GM18873 (cell line): ENCODE results near the gene RALGAPA2.

Source experiments
- ATAC-seq: cut with Tn5 transposase; IDR thresholded peaks from one replicate; pipeline ENCODE4 v1.9.1; 2021; ENCODE audit warnings: mild to moderate bottlenecking, moderate library complexity, moderate number of reproducible peaks; ENCODE audit not compliant: unreplicated experiment, low FRiP score

The RALGAPA2 gene

DNA sequence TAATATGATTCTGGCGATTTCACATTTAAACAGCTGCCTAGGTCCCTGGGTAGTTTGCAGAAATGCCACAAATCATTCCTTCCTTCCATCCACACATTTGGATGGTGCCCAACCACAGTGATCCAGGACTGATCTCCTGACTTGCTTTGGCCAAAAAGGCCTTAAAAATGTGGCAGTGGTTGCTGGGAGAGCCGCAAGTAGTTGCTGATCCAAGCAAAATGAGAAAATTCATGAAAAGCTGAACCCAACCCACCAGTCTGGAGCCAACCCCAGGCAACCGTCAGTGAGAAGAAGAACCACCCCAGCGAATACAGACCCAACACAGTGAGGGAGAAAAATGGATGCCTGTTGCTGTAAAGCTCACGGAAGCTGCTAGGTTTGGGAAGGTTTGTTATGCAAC, 25.1 kb downstream of the RALGAPA2 start:
- no peak for ATAC-seq

DNA sequence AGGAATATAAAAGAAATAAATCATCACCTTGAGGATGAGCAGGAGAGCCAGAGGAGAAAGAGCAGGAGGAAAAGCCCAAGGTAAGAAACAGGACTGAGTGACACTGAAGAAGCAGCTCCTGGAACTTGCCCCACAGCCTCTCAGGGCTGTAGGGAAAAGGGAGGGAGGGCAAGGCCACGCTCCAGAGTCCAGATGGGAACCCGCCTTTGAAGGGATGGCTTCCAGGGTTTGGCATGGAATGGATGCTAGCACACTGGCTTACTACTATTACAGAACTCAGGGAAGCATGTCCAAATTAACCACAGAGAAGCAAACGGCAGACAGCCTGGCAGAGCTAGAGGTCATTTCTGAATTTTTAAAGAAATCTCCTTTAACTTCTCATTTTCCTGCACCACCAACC, 26.8 kb downstream of the RALGAPA2 start:
- ATAC-seq, result no peak

DNA sequence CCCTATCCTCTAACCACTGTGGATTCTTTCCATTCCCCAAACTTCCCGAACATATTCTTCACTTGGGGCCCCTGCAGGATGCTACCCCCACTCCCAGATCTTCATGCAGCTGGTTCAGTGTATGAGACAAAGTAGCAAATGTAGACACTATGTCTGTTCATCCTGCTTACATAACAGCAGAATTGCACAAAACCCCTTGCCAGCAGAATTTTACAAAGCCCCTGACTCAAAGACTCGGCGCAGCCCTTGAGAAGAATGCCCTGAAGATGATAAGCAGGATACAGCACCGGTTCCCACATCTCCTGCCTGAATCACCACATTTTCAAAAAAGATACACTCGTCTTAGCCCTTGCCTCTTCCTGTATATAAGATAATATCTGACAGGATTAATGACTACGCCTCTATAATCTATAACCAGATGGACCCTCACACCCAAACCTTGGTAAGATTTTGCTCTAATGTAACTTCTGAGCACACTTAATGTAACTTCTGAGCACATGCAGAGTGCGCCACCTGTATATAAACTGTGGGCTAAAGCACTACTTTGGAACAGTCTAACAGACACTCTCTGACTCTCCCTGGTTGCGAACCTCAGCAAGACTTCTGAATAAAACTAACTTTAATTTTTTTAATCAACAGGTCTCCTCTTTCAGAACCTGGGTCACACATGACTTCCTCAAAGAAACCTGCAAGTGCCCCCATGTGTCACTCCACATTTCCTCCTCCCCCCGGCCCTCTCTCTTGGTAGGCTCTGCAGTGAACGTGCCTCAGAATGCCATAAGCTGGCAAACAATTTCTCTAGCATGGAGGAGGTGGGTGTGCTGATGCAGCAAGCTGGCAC, 28.7 kb downstream of the RALGAPA2 start:
- ATAC-seq, result no peak

DNA sequence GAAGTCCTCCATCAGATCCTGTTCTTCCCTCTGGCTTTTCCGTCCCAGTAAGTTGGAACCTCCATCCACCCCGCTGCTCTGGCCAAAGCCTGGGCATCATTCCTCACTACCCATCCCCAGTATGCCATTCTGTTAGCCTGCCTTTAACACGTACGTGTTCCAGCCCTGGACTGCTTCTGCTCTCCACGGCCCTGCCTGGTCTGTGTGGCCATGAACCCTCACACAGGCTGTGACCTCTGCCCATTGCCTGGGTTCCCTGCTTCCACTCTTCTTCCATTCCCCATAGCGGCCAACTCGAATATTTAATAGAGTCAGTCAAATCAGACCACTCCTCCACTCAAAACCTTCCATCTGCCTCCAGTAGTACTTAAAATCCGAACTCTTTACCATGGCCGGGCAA, 29.4 kb downstream of the RALGAPA2 start:
- no peak for ATAC-seq

DNA sequence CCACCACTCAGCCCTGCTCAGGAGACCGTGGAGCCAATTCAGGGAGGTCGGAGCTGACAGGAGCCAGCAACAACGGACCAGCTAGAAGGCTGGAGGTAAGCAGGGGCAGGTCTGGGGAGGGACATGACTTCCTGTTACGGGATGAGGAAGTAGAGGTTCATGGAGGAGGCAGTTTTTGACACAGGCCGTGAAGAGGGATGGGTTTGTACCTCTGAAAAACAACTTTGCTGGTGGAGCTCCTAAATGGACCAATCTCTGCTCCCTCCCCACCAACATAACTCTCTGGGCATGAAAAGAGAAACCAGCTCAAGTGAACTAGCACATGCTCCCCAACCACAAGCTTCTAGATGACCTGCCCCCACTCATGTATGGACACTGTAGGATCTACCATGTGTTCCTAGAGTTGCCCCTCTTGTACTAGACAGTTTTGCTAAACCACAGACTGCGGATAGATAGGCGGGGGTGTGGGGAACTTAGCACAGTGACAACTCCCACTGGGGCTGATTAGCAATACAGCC, 31.4 kb downstream of the RALGAPA2 start:
- no peak for ATAC-seq

DNA sequence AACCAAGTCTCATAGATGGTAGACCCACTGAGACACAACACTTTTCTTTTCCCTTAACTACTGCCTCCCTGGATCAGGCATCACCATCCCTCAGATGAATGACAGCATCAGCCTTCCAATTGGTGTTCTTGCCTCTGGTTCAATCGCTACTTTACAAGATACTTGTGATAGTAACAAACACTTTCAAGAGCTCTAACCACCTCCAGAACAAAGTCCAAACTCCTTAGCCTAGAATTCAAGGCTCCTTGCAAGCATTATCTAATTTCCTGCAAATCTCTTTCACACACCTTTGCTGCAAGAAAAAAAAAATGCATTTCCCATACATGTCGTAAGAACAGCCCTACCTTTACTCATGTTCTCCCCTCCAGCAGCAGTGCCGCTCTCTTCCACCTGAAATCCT, 33.1 kb downstream of the RALGAPA2 start:
- no peak for ATAC-seq

DNA sequence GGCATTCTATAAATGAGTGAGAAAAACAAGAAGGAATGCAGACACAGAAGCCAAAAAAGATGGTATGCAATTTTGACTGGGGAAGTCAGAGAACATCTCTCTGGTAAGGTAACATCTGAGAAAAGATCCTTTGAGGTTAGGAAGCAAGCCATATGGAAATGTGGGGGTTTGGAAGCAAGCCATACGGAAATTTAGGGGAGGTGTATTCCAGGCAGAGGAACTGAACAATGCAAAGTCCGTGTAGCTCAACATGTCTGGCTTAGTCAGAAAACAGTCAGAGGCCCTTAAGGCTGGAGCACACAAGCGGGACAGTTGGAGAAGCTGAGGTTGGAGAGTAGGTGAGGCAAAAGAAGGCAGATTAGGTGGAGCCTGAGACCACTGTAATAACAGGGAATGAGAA, 35.3 kb downstream of the RALGAPA2 start:
- ATAC-seq, result no peak

DNA sequence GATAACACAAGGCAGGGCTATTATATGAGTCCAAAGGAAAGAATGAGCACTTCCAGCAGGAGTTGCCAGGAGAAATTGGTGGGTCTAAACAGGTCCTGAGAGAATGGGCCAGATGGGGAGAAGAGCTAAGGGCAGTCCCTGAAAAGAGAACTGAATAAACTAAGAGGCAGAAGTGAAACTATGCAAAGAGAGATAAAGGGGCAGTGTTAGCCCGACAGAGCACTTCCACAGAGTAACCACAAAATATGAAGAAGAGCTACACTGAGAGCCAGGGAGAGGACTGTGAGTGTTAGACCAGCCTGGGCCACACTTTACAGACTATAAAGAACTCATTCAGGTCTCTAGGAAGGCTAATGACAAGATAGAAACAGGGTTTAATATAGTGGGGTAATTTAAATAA, 43.8 kb downstream of the RALGAPA2 start:
- peak; percentile 99 for ATAC-seq

DNA sequence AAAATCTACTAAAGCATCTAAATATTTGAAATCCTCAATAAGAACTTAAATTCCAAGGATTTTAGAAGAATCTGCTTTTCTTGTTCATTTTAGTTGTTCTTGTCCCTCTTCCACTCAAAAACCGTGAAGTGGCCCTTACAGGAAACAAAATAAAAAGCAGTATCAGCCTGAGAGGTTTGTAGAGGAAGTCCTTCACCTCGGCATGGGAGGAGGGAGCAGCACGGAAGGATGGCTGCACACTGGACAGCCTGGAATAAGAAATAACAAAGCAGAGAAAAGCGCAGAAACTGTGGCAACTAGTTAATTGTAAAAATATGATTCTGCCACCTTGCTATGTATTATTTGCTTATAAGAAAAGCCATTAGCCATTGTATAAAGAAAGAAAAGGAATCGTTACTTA, 46.1 kb downstream of the RALGAPA2 start:
- ATAC-seq, result no peak

DNA sequence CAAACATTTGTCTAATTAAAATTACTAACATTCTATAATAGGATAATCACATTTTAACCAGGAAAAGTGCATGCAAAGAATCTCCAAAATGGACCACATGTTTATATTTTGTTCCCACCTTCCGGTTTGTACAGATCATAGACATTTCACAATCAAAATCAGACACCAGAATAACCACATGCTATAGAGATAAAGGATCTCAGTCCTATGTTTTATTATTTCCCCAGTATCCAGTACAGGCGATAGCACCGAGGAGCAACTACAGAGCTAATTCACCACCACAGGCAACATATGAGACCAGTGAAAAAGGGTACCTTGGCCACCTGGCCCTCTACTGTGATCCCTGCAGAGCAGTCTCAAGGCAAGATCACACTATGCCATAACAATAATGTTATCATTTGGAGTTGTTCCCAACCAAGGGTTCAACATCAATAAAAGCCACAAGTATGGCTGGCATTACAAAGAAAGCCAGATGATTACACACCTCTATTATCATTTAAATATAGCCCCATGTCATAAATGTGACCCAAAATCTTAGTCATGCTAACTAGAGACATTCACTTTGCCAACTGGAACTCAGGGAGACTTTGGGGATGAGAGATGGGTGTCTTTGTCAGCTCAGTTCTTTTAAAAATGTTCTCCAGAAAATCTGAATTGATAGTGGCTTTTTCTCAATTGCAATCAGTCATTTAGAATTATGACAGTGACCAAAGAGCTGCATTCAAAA, 46.7 kb downstream of the RALGAPA2 start:
- no peak for ATAC-seq

DNA sequence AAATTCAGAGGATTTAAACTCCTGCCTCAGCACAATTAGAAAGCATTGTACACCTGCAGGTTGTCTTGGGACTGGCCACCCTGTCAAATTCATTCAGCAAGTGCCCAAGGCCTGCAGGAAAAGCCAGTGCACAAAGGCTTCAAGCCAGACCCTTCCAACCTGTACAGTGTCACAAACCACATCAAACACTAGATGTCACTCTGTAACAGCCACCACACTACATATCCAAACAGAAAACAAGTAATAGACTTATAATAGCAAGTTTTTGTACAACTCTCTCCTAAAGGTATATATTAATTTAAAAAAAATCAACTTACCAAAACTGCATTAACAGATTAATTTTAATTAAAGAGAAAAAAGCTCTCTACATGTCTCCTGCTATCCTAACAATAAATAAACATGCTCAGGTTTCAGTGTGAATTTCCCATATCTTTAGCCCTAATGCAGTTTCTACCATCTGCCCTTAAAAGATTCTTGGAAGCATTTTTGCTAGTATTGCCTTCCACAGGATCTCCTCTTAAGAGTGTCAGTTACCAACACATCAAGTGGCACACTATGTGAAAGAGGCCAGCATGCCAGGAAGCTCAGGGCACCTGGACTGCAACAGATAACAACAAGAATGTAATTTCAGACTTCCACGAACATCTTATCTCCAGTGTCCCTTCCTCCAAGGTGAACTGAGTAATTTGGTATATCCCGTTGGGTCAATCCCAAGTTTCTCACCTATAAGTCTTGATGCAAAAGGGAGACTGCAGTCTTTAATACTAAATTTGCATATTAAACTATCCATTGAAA, 47.5 kb downstream of the RALGAPA2 start:
- ATAC-seq, result no peak

DNA sequence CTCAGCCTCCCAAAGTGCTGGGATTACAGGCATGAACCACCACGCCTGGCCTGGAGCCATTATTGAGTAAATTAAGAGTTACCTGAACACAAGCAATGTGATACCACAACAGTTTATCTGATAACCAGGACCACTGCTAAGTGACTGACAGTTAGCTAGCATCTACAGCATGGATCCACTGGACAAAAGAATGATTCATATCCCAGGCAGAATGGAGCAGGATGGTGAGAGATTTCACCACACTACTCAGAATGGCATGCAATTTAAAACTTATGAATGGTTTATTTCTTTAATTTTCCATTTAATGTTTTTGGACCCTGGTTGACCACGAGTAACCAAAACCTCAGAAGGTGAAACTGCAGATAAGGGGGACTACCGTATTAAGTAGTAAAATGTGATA, 48.6 kb downstream of the RALGAPA2 start:
- no peak for ATAC-seq

DNA sequence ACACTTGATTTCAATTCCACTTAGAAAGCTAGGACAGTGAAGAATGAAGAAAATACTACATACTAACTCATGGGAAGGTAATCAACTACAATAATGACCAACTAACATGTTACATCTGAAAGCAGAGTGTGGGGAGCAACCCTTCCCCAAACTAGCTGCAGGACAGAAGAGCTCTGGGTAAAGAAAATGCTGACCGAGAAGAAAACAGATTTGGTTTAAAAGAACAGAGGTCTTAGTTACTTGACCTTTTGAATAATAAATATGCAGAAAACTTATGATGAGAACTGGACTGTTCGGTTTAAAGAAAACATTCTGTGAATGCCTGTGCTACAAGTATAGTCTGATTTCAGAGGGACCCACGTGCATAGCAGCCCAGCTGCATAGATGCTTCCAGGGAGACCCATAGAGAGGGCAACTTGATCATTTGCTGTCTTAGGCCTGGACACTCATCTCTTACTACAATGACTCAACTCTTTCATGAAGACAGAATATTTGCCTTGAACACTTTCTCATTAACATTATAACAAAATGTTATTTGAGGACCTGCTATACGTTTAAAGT, 53.5 kb downstream of the RALGAPA2 start:
- no peak for ATAC-seq

DNA sequence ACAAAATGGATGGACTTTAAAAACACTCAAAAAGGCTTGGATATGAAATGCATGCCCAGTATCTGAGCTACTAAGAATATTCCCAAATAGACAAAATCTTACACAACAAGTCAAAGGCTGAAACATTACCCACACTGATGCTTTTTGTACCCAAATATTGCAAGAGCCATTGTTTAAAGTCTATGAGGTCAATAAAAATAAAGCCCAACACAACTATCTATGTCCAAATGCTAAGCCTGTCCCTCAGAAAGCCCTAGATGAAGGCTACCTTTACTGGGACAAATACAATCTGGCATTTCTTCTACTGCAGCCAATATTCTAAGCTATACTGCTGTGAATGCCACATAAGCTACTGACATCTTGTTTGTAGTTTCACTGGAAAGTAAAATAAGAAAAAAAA, 54.3 kb downstream of the RALGAPA2 start:
- no peak for ATAC-seq

DNA sequence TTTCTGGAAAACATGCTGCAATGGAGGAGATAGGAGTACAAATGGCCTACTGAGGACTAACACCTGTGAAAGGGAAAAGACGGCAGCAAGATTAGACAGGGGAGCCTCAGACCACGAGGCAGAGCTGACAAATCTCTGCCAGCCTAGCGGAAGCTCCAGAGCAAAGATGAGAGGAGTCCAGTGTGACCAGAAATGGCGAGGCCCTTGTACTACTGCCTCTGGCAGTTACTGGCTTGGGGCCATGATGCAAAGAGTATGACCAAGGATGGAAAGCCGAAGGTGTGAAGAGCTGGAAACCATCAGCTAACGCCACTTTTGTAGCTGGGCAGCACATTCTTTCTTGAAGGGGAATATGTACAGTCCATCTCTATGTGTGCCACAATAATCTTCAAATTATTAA, 55.4 kb downstream of the RALGAPA2 start:
- ATAC-seq, result no peak

DNA sequence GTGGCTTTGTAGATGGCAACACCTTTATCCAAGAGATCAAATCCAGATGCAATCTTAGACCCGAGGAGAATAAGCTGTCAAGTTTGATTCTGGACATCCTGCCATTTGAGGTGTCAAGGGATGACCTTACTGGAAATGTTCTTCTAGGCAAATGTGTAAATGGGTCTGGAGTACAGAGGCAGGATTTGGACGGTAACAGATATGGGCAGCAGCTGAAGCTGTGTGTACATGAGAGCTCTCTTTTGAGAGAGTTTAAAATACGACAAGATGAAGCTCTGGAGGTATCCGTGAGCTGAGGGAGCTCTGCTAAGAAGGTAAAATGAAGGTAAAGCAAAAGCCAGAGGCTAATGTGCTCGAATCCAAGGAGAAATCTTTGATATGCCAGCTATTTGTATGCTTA, 56.6 kb downstream of the RALGAPA2 start:
- no peak for ATAC-seq

DNA sequence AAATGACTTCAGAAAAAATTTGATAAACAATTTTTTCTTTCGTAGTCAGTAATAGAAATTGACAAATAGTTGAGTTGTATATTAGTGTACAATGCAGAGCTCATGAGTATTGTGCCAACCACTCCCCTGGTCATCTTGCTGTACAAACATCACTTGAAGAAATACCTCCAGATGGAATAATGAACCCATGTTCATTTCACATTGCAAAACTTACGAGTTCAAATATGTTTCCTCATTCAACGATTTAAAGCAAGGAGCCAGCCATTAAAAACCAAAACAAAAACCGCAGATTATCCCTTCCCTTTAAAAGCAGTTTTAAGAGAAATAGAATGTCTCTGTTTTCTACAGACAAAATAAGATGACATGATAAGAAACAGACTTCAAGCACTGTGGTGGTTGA, 62.5 kb downstream of the RALGAPA2 start:
- no peak for ATAC-seq

DNA sequence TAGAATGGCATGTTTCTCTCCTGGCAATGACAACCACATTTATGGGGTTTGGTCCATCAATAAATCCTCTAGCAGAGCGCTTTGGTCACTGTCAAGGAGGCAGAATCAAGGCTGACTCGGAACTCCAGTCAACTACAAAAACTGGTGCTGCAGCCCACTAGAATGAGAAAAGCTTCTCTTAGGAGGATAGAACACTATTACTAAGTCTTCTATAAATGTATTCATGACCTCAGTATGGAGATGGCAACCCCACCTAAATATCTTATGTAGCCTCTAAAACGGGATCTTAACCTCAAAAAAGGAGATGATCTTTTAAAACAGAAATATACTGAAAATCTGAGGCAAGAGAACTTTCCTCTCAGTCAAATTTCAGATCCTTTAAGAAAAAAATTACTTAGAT, 68.5 kb downstream of the RALGAPA2 start:
- no peak for ATAC-seq

DNA sequence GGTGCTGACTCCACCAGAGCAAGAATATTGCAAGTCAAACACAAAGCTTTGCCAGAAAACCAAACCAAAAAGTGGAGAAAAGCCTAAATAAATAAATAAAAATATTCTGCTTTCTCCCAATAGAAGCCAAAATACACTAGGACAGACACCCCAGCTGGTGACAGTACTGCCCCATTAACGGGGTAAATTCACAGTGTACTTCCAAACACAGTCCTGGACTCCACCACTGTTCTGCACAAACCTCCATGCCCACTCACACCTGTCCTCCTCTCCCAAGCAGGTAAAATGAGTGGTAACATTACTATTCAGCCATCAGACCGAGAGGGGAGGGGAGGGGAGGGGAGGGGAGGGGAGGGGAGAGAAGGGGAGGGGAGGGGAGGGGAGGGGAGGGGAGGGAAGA, 70.7 kb downstream of the RALGAPA2 start:
- ATAC-seq, result no peak

DNA sequence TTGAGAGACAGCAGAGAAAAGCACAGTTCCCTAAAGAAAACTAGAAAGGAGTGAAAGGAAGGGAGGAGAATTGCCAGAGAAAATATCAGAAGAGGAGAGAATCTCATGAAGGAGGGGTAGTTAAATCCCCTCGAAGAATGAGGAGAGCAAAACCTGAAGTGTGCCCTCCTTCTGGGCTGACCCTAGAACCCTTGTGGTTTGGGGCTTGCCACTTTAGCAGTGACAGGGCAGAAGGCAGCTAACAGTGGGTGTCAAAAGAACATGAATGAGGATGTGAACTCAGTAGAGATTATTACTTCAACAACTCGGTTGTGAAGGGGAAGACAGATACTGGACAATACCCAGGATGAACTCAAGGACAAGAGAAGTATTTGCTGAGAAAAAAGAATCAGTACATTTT, 73.6 kb downstream of the RALGAPA2 start:
- no peak for ATAC-seq
